ENCODE data around the gene MBTD1.

GRCh38 chr17:51287412-51287811 is 27.6 kb upstream of the MBTD1 start:
- TF ChIP-seq EP300 (IDR thresholded peaks at IDR 0.05; ENCODE audit: borderline replicate concordance in 1 of 2, control insufficient read depth in 1 of 2, low read depth in 2 of 2, low read length in 2 of 2) (no peak), TAF1 (IDR thresholded peaks at IDR 0.05; ENCODE audit: borderline replicate concordance, low read depth, low read length) (no peak), CTCF (IDR thresholded peaks at IDR 0.05 in 2 of 3, conservative IDR thresholded peaks at IDR 0.05 in 1 of 3; ENCODE audit: control insufficient read depth in 2 of 3, extremely low read depth in 1 of 3, insufficient read depth in 1 of 3, low read depth in 3 of 3, low read length in 3 of 3) (no peak), E4F1 (IDR thresholded peaks at IDR 0.05; ENCODE audit: borderline replicate concordance, partially characterized antibody) (no peak), SMARCA5 (IDR thresholded peaks at IDR 0.05) (no peak), PAX8 (IDR thresholded peaks at IDR 0.05) (no peak)

Measured in GM12878 (cell line).